GM13977 (cell line): ENCODE measurements around the gene RRP36.
"Not testable (repeated sequence)": the region's sequence is repeated elsewhere in the genome, so short reads cannot be mapped to it uniquely, and the experiment has no call there.

ENCODE experiments used
- DNase-seq: peaks from one replicate; pipeline ENCODE4 v3.0.0; 2012; ENCODE audit warnings: low spot score
- CTCF ChIP-seq: IDR thresholded peaks from 2 replicates; pipeline ENCODE4 v1.5.1; 2012; ENCODE audit warnings: mild to moderate bottlenecking, control low read depth; ENCODE audit not compliant: insufficient read depth; ENCODE audit errors: extremely low read depth, missing control alignments
- in situ Hi-C: fragments of 300-500 bp; cut with MboI; formaldehyde crosslinking; loops from one replicate; pipeline ENCODE4 v1.12.0; 2022; ENCODE audit warnings: low sequenced_read_pairs, low pct_unique_long_range_greater_than_20kb, mixed read lengths, inconsistent platforms; ENCODE audit not compliant: unreplicated experiment

The RRP36 gene

GRCh38 chr6:42989923-42990322 is 31.5 kb upstream of the RRP36 start:
- in situ Hi-C loops = no loop called here
- no peak for DNase-seq
- no peak for TF ChIP-seq CTCF

- TF ChIP-seq CTCF = no peak
- no peak for DNase-seq
- in situ Hi-C loops = no loop called here
Measured at GRCh38 chr6:42993445-42993844, 28.0 kb upstream of the RRP36 start.

- no peak for DNase-seq
- TF ChIP-seq CTCF = no peak
- in situ Hi-C loops = no loop called here
Measured at GRCh38 chr6:42996513-42996912, 24.9 kb upstream of the RRP36 start.

GRCh38 chr6:42998205-42998604 is 23.2 kb upstream of the RRP36 start:
- in situ Hi-C loops, DNase-seq: not testable (repeated sequence)

- DNase-seq = no peak
- no peak for TF ChIP-seq CTCF
- in situ Hi-C loops = no loop called here
Measured at GRCh38 chr6:43001843-43002242, 19.6 kb upstream of the RRP36 start.

- in situ Hi-C loops = no loop called here
- DNase-seq = no peak
- no peak for TF ChIP-seq CTCF
Measured at GRCh38 chr6:43005844-43006243, 15.6 kb upstream of the RRP36 start.

- in situ Hi-C loops = no loop called here
- TF ChIP-seq CTCF = no peak
- DNase-seq = no peak
Measured at GRCh38 chr6:43006251-43006650, 15.2 kb upstream of the RRP36 start.
